ENCODE data around the gene C19orf85. TPM values are rescaled to one million over a fixed set of nuclear protein-coding genes. Genes with fewer than 3 reads are reported as not detected.
A peak's percentile ranks its signal among the peaks of the same experiment; 100 is the strongest.
"Not testable (repeated sequence)": the region's sequence is repeated elsewhere in the genome, so short reads cannot be mapped to it uniquely, and the experiment has no call there.

The C19orf85 gene
- total RNA-seq, 1 donor from 2014 or later: not detected

- no peak for ATAC-seq
These were observed 6.7 kb downstream of the C19orf85 start for GRCh38 chr19:55457683-55458457.

GRCh38 chr19:55456347-55456746 lies 8.2 kb downstream of the C19orf85 start:
- ATAC-seq: no peak

GRCh38 chr19:55455576-55456235 lies 8.8 kb downstream of the C19orf85 start:
- ATAC-seq: no peak

GRCh38 chr19:55454787-55455243 lies 9.7 kb downstream of the C19orf85 start:
- ATAC-seq: no peak

- ATAC-seq: no peak
These were observed 10.9 kb downstream of the C19orf85 start for GRCh38 chr19:55453511-55454260.

GRCh38 chr19:55452749-55453346 lies 11.7 kb downstream of the C19orf85 start:
- peak; percentile 72 for ATAC-seq

- ATAC-seq: no peak
These were observed 12.4 kb downstream of the C19orf85 start for GRCh38 chr19:55451965-55452748.

- ATAC-seq: no peak
These were observed 13.2 kb downstream of the C19orf85 start for GRCh38 chr19:55451163-55451964.

GRCh38 chr19:55449469-55449868 lies 15.1 kb downstream of the C19orf85 start:
- ATAC-seq: no peak

- not testable (repeated sequence) for ATAC-seq
These were observed 16.4 kb downstream of the C19orf85 start for GRCh38 chr19:55448175-55448490.

- ATAC-seq: peak; percentile 60
These were observed 17.0 kb downstream of the C19orf85 start for GRCh38 chr19:55447421-55448174.

GRCh38 chr19:55446060-55446459 lies 18.5 kb downstream of the C19orf85 start:
- peak; percentile 76 for ATAC-seq

GRCh38 chr19:55444646-55445045 lies 19.9 kb downstream of the C19orf85 start:
- no peak for ATAC-seq

- no peak for ATAC-seq
These were observed 20.6 kb downstream of the C19orf85 start for GRCh38 chr19:55443824-55444480.

- ATAC-seq: no peak
These were observed 21.3 kb downstream of the C19orf85 start, which contains the start of gene SHISA7 for GRCh38 chr19:55443045-55443823. TSS of gene SHISA7 (minus strand) at chr19:55443300. CDS start at chr19:55442863, 437 bp downstream.

GRCh38 chr19:55442372-55442961 lies 22.1 kb downstream of the C19orf85 start:
- ATAC-seq: peak; percentile 10

GRCh38 chr19:55441692-55442321 lies 22.7 kb downstream of the C19orf85 start:
- no peak for ATAC-seq

GRCh38 chr19:55441319-55441691 lies 23.2 kb downstream of the C19orf85 start:
- ATAC-seq: no peak
